Ishikawa (cell line): Measurements from ENCODE around the gene CHST15.

Experiments used
- FOXM1 ChIP-seq: IDR thresholded peaks from 2 replicates; pipeline ENCODE4 v1.6.1; 2012; ENCODE audit warnings: low read depth, borderline replicate concordance
- MAX ChIP-seq: IDR thresholded peaks from 2 replicates; pipeline ENCODE4 v1.6.1; 2012

- TF ChIP-seq FOXM1 (no peak), MAX (no peak)
These were observed 4.5 kb downstream of the CHST15 start for GRCh38 chr10:124088915-124089314.
